ENCODE results near the gene LRRC55.

LRRC55 gene
- 0 reads per million in 4 donors for total RNA-seq

GRCh38 chr11:57181678-57182305 is at the start of gene LRRC55:
LRRC55 (plus strand) TSS chr11:57181953; CDS start chr11:57182023, 70 bp downstream.
- no peak for DNase-seq

GRCh38 chr11:57133366-57134038 is 48.3 kb upstream of the LRRC55 start:
- DNase-seq, result no peak

- no peak for DNase-seq
These were observed 47.5 kb upstream of the LRRC55 start for GRCh38 chr11:57134284-57134683.

- DNase-seq, result no peak
These were observed 46.6 kb upstream of the LRRC55 start for GRCh38 chr11:57135020-57135751.

- DNase-seq, result no peak
These were observed 41.2 kb upstream of the LRRC55 start for GRCh38 chr11:57140568-57140967.

- DNase-seq, result no peak
These were observed 38.3 kb upstream of the LRRC55 start for GRCh38 chr11:57143459-57143858.

- no peak for DNase-seq
These were observed 37.7 kb upstream of the LRRC55 start for GRCh38 chr11:57144075-57144474.

GRCh38 chr11:57144531-57145320 is 37.0 kb upstream of the LRRC55 start:
- DNase-seq, result no peak

- no peak for DNase-seq
These were observed 35.5 kb upstream of the LRRC55 start for GRCh38 chr11:57146301-57146700.

- DNase-seq, result no peak
These were observed 33.1 kb upstream of the LRRC55 start for GRCh38 chr11:57148621-57149020.

- no peak for DNase-seq
These were observed 31.3 kb upstream of the LRRC55 start for GRCh38 chr11:57150454-57150917.

GRCh38 chr11:57152134-57152533 is 29.6 kb upstream of the LRRC55 start:
- DNase-seq, result no peak

- DNase-seq, result no peak
These were observed 28.3 kb upstream of the LRRC55 start for GRCh38 chr11:57153448-57153847.

- no peak for DNase-seq
These were observed 27.0 kb upstream of the LRRC55 start for GRCh38 chr11:57154739-57155138.

GRCh38 chr11:57155400-57155799 is 26.4 kb upstream of the LRRC55 start:
- no peak for DNase-seq

- DNase-seq, result no peak
These were observed 25.7 kb upstream of the LRRC55 start for GRCh38 chr11:57155838-57156607.

GRCh38 chr11:57156928-57157327 is 24.8 kb upstream of the LRRC55 start:
- DNase-seq, result no peak

GRCh38 chr11:57157624-57158023 is 24.1 kb upstream of the LRRC55 start:
- DNase-seq, result no peak

GRCh38 chr11:57158180-57158579 is 23.6 kb upstream of the LRRC55 start:
- DNase-seq, result no peak

- DNase-seq, result no peak
These were observed 23.2 kb upstream of the LRRC55 start for GRCh38 chr11:57158599-57158998.

GRCh38 chr11:57160665-57161064 is 21.1 kb upstream of the LRRC55 start:
- DNase-seq, result no peak

GRCh38 chr11:57161351-57161750 is 20.4 kb upstream of the LRRC55 start:
- no peak for DNase-seq
